CD4-positive, alpha-beta T cell treated with Interferon alpha-2 for 1 hour (primary cell): ENCODE data around the gene IPO5.
"Not testable (repeated sequence)": the region's sequence is repeated elsewhere in the genome, so short reads cannot be mapped to it uniquely, and the experiment has no call there.

ENCODE experiments used
- DNase-seq, 2 donors: peaks; one replicate each; pipeline ENCODE4 v3.0.0-alpha.2; 2020 to 2022

IPO5 gene

DNA sequence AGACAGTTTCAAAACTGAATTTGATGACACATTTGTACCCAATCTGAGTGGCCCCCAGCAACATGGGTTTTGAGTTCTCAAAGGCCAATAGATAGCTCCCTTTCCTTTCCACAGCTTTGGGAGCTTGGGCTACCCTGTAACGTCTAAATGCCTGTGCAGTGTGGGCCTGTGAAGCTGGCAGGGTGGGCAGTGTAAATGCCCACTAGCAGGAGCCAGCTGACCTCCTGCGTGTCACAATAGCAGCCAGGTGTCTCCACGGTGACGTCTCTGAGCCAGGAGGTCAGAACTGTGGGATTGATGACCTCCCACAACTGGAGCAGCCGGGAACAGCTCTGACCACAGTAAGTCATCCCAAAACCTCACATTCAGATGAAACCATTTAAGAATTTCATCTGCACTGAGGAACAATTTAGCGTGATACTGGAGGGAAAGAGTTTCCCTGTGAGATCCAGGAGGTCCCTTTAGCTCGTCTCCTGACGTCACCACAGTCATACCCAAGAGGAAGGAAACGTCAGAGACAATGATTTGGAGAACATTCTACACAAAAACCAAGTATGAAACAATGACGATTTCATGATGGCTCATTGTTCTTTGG is at the start of gene IPO5:
TSS of gene IPO5 (plus strand) at position 300 of the 595 bp plus-strand sequence. CDS start 23,022 bp downstream, outside the sequence.
- DNase-seq, result no peak

DNA sequence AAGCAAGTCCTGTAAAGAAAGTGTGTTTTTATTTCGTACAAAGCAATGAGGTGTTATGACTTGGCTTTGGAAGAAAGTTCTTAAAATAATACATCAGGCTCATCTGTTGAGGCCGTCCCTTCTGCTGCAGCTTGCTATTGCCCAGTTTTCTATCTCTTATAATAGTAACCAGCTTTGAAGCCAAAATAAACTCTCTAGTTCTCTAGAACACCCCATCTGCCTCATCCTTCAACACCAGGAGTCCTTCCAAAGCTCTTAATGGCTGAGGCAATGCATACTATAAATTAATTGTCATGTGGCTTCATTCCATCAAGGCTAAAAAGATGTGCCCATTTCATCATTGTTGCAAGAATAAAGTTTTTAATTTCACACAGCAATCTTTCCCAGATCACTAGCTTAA is 49.4 kb upstream of the IPO5 start:
- DNase-seq, result no peak

DNA sequence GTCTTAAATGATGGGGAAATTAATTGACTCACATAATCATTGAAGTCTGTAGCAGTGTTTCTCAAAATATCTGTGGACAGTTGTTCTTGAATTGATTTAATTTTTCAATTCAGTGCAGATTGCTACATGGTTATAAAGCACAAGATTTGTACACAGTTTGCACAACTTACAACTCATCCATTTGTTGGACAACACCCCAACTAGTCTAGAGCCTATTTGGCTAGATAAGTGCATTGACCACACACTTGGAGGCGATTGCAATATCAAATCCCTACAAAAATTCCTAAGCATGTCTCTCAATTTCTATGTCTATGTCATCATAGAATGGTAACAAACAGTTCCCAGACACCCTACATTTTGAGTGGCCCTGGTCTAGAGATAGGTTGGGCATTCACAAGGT is 48.0 kb upstream of the IPO5 start:
- DNase-seq, result no peak

DNA sequence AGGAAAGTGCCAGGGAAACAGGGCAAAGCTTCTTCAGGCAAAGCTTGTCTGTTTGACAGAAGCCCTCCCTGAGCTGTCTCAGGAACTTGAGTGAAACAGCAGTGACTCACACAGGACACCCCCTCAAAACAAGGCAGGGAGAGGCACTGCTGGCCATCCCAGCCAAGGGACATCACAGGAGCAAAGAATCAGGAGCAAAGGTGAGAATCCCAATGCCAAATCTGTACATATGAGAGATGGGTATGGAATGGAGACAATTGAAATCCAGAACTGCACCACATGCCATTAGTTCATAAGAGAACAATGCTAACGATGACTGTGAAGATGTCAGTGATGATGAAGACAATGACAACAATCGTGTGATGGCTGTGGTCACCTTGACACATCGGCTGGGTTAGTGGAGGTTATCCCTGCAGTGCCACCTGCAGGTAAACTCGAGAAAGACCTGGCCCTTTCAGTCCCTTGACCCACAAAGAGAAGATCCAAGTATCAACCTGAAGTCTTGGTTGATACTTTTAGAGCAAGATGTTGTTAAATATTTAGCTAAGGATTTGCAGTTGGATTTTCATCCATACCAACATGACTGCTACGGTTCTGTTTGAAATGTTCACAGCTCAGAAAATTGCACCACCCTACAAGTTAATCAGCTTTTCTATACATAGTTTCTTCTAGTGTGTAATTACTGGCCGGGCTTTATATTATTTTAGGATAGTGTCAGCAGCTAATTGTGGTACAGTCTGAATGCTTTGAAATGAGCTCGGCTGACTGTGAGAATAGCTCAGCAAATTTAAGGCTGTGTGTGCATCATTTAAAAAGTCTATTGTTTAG is 42.0 kb upstream of the IPO5 start:
- DNase-seq, result no peak

DNA sequence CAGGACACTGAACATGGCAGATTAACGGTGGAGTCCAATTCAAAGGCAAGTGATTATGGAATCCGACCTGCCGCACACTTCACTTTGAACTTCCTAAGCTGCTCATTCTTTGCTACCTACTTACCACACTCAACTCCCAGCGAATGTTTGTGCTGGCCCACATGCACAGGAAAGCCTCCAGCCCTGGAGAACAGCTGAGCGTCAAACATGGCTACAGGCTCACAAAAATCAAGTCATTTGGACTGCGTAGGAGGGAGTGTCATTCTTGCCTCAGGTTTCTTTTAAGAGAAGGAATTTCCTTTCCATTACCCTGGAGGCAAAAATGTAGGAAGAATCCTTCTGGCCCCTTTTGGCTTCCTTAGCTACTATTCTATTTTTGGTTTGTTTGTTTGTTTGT is 41.3 kb upstream of the IPO5 start:
- no peak for DNase-seq

DNA sequence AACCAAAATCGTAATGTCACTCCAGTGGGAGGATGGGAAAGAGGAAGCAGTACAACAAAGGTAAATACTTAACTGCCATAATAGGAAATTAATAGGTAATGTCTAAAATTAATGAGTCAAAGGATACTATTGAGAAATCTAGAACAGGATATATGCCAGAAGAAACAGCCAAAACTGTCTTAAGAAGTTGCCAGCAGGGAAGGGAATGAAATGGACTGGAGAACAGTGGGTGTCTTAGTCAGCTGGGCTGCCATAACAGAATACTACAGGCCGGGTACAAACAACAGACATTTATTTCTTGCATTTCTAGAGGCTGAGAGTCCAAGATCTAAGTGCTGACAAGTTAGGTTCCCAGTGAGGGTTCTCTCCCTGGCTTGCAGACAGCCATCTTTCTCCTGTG is 40.3 kb upstream of the IPO5 start:
- DNase-seq, result no peak

DNA sequence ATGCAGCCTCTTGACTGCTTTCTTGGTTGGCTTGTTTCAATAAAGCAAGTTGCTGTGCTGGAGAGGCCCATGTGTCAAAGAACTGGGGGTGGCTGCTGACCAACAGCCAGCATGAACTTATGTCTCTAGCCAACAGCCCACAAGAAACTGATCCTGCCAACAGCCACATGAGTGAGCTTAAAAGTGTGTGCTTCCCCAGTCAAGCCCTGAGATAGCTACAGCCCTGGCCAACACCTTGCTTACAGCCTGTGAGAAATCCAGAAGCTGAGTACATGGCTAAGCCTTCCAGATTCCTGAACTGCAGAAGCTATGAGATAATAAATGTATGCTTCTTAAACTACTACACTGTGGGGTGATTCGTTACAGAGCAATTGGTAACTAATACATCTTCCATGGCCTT is 38.9 kb upstream of the IPO5 start:
- no peak for DNase-seq

DNA sequence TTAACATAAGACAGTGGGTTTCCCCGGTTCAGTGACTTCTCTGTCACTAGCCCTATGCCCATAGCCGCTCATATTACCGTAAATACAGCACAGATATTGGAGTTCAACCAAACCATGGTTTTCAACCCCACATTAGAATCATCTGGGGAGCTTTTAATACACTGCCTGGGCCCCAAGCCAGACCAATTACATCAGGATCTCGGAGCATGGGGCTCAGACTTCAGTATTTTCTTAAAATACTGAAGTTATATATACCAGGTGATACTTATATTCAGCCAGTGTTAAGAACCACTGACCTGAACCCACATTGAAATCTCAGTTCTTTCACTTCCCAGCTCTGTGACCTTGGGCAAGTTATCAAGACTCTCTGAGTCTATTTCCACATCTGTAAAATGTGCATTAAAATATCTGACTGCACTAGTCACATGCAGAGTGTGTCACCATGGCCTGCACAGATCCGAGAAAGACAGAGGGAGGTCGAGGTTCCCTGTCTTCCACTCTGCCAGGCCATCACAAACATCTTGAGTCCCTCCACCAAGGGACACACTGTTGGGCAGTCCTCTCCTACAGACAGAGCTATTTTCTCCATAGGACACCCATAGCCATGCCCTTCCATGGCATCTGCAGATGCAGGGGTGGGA is 32.2 kb upstream of the IPO5 start:
- no peak for DNase-seq

DNA sequence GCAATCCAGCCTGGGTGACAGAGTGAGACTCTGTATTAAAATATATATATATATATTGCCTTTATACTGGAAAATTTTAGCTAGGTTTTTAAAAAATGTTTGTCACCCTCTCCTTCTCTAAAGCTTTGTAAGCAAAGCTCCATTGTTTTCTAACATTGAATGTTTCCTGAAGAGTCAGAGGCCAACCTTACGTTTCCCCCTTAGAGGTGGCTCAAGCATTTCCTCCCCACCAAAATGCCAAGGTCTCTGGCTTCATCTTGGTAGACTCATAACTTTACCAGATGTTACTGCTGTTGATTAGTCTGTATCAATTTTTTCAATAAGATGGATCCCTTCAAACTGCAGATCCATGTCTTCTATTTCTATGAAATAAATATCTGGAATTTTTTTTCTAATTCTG is 25.2 kb upstream of the IPO5 start:
- DNase-seq, result no peak

DNA sequence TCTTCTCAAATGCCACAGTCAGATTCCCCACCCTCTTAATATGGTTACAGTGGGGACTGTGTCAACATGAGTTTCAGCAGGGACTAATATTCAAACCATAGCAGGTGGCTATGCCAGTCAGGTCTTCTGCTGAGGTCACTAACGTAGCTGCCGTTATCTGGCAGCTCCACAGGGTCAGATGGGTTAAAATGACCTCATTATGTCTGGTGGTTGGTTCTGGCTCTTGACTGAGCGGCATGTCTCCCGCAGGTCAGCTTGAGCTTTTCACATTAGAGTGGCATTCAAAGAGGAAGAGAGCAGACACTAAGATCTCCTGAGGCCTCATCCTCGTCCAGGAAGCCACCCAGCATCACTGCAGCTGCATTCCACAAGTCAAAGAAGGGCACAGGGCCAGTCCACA is 21.4 kb upstream of the IPO5 start:
- no peak for DNase-seq

DNA sequence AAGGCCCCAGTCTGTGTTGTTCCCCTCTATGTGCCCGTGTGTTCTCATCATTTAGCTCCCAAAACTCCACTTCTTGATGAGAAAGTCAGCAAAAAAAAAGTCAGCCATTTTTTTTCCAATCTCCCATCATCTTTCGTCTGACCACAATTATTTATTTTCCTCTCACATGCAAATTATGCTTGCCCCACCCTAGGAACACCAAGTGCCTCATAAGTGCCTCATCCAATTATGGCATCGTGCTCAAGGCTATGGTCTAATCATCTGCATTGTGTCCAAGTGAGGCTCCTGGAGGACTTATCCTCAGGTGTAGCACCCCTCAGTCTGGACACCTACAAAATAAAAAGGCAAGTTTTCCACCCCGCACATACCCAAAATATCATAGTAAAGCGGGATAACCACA is 20.8 kb upstream of the IPO5 start:
- DNase-seq, result no peak

DNA sequence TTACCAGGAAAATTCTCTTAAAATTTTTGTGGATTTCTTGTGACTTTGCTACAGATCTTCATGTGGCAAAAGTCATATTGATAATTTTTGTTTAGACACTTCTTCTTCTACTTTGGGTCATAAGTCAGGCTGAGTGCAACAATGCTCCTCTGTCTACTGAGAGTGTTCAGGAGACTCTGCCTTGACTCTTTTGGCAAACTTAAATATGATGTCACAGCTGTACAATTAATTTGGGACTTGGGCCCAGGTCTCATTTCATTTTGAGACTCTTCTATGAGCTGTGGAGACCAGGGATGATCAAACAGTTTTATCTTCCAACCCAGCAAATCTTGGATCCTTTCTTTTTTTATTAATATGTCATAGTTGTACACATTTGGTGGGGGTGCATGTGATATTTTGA is 19.7 kb upstream of the IPO5 start:
- no peak for DNase-seq

DNA sequence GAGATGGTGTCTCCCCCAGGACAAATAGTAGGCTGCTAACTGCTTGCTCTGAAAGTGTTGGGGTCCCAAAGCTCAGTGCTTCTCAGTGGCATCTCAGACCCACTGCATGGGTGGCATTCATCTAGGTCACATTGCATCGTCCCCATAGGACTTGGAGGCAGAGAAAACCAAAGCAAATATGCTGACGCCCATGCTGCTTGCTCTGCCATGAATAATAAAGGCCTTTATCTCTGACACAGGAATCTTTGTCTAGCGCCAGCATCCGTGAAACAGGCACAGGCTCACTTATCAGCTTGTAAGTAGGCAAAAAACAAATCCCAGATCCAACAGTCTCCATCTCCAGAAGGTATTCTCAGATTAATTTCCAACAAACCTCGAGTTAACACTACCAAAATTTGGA is 18.9 kb upstream of the IPO5 start:
- DNase-seq, result no peak

DNA sequence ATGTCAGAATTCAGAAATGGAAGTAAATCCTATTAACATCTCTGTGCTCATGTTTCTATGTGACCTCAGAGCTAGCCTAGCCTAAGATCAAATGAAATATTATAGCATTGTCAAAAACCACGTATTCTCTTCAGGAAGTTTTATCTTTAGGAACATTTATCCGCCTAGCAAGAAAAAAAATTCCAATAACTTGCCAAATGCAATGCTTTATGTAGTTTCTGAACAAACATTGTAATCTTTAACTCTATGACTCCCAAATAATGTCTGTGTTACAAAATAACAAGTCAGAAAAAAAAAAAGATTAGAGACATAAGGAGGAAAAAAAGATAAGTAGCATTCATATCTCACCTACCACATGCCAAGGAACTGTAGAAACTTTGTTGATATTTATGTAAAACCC is 18.4 kb upstream of the IPO5 start:
- no peak for DNase-seq

DNA sequence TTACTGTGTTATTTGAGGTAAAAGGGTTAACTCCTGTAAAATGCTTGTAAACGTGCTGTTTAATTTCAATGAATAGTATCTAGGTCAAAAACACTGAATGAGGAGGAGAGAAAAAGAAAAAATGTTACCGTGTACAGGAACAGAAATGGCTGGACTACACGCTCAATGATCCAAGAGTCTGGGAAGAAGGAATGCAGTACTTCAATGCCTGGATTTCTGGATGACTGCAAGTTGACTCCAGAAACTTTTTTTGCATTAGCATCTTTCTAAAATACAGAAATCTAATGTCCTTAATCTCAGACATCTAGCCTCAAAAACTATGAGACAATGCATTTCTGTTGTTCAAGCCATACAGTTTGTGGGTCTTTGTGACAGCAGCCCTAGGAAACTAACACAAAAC is 17.4 kb upstream of the IPO5 start:
- no peak for DNase-seq

DNA sequence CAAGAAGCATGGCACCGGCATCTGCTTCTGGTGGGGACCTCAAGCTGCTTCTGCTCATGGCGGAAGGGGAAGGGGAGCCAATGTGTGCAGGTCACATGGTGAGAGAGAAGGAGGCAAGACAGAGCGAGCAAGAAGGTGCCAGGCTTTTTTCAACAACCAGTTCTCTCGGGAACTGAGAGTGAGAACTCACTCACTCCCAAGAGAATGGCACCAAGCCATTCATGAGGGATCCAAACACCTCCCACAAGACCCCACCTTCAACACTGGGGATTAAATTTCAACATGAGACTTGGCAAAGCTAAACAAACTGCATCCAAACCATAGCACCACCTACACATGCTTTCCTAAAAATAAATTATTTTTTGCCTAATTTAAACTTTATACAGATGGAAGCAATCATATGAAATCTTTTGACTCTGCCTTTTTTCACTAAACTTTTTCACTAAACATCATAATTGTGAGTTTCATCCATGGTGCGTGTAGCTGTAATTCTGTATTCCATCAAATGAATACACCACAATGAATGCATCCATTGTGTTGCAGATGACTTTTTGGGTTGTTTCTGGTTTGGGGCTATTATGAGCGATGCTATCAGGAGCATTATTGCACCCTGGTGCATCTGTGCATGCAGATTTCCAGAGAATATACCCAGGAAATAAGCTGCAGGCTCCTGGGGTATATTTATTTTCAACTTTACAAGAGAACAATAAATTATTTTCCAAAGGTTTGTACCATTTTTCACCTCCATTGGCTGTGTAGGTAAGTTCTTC is 14.6 kb upstream of the IPO5 start:
- no peak for DNase-seq

DNA sequence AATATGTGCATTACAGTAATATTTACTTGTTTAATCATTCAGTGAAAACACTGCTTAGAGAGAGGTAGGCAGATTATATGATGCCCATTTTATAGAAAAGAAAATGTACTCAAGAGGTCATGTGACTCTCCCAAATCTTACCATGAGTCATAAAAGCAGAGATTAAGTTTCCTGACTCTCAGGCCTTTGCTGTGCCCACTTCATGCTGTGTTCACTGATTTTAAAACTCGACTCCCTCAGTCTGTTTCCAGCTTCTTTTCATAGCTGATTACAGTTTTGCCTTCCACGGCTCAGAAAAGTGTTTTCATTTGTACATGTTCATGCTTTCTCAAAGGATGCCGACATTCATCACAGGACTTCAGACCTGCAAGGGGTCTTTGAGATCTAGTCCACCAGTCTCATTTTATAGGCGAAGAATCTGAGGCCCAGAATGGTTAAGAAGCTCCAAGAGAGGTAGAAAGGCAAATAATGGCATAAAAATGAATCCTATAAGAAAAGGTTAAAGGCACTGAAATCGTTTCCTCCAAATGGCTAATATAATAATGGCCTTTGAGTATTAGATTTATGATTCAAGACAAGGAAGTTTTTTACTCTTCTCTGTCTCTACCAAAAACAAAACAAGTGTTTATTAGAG is 9.0 kb upstream of the IPO5 start:
- no peak for DNase-seq

DNA sequence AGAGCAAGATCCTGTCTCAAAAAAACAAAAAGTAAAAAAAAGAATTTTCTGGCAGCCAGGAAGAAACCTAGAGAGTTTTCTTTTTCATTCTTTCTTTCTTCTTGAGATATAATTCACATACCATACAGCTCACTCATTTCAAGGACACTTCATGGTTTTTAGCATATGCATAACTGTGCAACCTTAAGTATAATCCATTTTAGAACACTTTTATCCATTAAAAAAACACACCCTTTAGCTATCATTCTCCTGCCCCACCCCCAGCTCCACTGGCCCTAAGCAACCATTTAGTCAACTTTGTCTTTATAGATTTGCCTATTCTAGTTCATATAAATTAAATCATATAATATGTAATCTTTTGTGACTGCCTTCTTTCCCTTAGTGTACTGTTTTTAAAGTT is 8.1 kb upstream of the IPO5 start:
- no peak for DNase-seq

DNA sequence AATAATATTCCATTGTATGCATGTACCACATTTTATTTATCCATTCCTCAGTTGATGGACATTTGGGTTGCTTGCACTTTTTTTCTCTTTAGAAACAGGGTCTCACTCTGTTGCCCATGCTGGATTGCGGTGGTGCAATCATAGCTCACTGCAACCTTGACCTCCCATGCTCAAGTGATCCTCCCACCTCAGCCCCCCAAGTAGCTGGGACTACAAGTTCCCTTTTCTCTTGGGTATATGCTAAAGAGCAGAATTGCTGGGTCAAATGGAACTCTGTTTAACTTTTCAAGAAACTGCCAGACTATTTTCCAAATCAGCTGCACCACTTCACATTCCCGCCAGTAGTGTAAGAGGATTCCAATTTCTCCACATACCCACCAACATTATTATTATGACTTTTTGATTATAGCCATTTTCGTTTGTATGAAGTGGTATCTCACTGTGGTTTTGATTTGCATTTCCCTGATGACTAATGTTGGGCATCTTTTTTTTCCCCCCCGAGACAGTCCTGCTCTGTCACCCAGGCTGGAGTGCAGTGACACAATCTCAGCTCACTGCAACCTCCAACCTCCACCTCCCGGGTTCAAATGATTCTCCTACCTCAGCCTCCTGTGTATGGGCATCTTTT is 7.6 kb upstream of the IPO5 start:
- no peak for DNase-seq

DNA sequence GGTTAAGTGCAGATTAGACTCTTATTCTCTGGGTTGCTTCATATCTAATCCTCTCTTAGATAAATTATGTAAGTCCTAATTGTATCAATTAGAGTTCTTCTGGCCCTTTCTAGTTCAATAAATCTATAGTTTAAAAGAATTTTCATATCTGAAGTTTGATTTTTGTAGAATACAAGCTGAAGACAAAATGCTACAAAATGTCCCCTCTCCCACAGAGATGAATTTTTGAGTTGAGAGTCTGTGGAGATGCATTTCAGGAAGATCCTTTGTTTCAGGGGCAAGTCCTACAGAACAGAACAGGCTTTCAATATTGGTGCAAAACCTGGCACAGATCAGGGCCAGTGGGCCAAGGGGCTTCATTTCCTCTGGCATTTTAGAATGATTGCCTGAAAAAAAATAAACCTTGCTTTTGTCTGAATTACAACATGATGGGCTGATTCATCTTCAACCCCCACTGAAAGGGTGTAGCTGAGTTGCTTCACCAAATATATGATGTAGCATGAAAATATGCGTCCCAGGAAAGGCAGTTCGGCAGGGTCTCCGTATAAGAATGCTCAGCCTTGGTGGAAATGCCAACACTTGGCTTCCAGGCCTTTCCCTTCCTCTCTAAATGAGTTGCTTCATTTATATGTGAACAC is 6.4 kb upstream of the IPO5 start:
- no peak for DNase-seq

DNA sequence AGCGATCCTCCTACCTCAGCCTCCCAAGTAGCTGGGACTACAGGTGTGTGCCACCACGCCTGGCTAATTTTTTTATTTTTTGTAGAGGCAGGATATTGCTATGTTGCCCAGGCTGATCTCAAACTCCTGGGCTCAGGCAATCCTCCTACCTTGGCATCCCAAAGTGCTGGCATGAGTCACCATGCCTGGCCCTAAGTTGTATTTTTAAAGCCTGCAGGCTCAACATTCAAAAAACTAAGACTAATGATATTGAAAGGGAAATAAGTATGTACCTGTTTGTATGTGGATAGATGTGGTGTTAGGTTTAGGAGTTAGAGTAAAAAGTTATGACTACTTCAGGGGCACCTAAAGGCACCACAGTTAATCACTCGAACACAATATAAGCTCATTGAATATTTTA is 5.4 kb upstream of the IPO5 start:
- no peak for DNase-seq

DNA sequence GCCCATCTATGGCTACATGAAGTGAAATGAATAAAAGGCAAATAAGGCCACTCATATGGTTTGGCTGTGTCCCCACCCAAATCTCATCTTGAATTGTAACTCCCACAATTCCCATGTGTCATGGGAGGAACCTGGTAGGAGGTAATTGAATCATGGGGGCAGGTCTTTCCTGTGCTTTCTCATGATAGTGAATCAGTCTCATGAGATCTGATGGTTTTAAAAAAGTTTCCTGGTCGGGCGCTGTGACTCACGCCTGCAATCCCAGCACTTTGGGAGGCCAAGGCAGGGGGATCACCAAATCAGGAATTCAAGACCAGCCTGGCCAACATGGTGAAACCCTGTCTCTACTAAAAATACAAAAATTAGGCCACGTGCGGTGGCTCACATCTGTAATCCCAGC is 4.2 kb upstream of the IPO5 start:
- DNase-seq, result not testable (repeated sequence)
